GM10266 (cell line): ENCODE data around the gene TAMALIN.
"Not testable (repeated sequence)": the region's sequence is repeated elsewhere in the genome, so short reads cannot be mapped to it uniquely, and the experiment has no call there.

Experiments used
- DNase-seq: peaks from one replicate; pipeline ENCODE4 v3.0.0; 2012; ENCODE audit errors: extremely low spot score
- TF ChIP-seq, protein P1 (sequence below): IDR thresholded peaks from 2 replicates; pipeline ENCODE4 v1.5.1; 2012; ENCODE audit warnings: mild to moderate bottlenecking, low read depth; ENCODE audit not compliant: control insufficient read depth, insufficient read depth; ENCODE audit errors: missing control alignments

Gene TAMALIN

DNA sequence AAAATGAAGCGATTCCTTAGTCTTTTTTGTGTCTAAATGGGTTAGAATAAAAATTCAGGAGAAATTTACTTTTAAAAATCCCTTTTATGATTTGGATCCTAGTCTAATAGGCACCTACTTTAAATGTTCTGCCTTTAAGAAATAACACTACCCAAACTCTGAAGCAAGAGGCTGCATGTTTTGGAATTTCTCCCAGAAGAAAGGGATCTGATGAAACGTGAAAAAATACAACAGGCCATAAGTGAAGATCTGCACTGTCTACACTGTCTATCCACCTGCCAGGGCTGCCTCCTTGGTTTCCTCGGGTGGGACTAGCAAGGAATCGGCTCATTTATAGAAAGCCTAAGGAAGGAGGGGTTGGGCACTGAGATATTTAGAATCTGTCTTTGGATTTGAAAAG is 33.2 kb upstream of the TAMALIN start:
- no peak for DNase-seq
- TF ChIP-seq, protein P1, sequence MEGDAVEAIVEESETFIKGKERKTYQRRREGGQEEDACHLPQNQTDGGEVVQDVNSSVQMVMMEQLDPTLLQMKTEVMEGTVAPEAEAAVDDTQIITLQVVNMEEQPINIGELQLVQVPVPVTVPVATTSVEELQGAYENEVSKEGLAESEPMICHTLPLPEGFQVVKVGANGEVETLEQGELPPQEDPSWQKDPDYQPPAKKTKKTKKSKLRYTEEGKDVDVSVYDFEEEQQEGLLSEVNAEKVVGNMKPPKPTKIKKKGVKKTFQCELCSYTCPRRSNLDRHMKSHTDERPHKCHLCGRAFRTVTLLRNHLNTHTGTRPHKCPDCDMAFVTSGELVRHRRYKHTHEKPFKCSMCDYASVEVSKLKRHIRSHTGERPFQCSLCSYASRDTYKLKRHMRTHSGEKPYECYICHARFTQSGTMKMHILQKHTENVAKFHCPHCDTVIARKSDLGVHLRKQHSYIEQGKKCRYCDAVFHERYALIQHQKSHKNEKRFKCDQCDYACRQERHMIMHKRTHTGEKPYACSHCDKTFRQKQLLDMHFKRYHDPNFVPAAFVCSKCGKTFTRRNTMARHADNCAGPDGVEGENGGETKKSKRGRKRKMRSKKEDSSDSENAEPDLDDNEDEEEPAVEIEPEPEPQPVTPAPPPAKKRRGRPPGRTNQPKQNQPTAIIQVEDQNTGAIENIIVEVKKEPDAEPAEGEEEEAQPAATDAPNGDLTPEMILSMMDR, result no peak

DNA sequence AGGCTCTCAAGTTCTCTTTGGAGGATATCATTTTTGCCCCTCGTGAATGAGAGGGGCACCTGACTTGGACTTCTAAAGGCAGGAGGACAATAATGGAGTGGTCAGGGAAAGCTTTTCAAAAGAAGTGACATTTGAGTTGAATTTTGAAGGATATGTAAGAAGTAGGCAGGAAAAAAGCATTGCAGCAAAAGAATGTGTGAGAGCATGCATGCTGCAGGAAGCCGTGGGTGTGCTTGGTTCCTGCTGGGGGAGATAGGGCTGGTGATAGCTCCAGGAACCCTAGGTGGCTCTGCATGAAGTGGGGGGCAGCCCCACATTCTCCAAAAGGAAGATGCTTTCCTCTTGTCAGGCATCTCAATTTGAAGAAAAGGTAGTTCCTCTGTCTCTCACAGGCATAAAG is 32.1 kb upstream of the TAMALIN start:
- TF ChIP-seq, protein P1, result no peak
- no peak for DNase-seq

DNA sequence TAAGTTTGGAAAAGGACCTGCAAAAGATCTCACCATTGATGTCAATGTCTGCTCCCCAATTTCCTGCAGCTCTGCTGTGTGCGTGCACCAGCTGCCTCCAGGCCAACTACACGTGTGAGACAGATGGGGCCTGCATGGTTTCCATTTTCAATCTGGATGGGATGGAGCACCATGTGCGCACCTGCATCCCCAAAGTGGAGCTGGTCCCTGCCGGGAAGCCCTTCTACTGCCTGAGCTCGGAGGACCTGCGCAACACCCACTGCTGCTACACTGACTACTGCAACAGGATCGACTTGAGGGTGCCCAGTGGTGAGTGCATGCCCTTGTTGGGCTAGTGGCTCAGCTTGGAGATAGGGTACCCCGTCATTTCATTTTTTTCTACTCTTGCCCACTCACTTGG is 31.6 kb upstream of the TAMALIN start:
- TF ChIP-seq, protein P1, result no peak
- no peak for DNase-seq

DNA sequence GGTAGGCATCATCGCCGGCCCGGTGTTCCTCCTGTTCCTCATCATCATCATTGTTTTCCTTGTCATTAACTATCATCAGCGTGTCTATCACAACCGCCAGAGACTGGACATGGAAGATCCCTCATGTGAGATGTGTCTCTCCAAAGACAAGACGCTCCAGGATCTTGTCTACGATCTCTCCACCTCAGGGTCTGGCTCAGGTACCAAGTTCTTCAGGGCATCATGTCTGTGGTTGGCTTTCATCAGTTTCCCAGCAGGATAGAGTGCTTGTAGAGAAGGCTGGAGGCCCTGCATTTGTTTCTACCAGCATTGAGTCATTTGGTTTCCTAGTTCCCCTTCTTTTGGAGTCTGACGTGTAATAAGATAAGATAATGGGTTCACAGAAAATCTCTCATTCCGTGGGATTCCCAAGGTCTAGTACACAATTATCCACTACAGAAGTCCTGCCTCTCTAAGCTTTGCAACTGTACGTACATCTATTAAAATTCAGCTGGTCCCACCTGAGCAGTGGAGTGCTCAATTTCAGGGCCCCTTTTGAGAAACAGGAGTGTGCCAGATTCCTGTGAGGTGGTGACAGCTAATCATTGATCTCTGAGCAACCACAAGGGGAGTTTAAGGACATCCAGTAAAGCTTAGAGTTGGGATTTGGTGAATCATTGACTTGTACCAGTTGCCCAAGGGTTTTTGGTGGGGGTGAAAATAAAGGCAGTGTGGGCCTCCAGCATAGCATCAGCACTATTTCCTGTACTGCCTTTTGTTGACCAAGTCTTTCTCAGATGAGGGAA is 30.2 kb upstream of the TAMALIN start:
- no peak for DNase-seq
- TF ChIP-seq, protein P1, result no peak

DNA sequence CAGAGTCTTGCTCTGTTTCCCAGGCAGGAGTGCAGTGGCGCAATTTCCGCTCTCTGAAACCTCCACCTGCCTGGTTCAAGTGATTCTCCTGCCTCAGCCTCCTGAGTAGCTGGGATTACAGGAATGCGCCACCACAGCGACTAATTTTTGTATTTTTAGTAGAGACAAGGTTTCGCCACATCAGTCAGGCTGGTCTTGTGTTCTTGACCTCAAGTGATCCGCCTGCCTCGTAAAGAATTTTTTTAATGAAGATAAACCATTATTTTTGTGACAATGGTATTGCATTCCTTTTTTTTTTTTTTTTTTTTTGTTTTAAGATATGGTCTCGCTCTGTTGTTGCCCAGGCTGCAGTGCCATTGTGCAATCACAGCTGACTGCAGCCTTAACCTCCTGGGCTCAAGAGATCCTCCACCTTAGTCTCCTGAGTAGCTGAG is 29.4 kb upstream of the TAMALIN start:
- TF ChIP-seq, protein P1, result no peak
- DNase-seq, result no peak

DNA sequence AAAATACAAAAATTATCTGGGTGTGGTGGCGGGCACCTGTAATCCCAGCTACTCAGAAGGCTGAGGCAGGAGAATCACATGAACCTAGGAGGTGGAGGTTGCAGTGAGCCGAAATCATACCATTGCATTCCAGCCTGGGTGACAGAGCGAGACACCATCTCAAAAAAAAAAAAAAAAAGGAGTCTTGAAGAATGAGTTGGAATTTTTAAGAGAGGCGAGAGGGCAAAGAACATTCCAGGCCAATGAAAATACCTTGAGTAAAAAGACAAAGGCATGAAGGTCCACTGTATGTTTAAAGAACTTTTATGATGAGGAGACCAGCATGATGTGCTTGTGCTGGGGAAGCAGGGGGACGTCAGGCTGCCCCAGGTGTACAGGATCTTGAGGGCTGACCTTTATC is 27.4 kb upstream of the TAMALIN start:
- not testable (repeated sequence) for DNase-seq

DNA sequence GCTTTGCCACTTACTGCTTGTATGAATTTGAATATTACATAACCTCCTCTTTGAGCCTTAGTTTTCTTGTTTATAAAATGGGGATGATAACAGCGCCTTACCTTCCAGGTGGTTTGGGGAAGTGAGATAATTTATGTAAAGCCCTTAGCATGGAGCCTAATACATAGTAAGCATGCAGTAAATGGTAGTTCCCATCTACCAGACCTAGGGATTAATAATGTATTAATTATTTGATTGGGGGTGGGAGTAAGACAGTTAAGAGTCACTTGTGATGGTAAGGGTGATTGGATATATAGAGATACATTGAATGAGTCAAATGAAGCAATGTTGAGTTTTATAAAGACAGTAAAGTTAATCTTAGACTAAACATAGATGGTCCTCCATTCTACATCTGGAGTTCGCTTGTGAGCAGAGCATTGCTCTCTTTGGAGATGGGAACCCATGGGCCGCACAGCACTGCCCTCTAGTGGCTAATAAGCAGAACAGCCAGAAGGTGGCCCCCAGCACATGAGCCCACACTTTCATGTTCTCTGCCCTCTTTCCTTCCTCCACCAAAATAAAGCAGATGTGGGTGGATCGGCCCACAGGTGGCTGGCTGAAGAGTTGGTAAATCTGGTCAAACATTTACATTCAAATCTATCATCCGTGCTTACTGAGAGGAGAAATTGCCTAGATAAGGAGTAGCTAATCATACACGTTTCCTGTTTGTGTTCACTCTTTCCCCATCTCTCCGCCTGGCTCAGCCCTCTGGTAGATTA is 26.5 kb upstream of the TAMALIN start:
- TF ChIP-seq, protein P1, result peak; percentile 97
- peak; percentile 81 for DNase-seq

DNA sequence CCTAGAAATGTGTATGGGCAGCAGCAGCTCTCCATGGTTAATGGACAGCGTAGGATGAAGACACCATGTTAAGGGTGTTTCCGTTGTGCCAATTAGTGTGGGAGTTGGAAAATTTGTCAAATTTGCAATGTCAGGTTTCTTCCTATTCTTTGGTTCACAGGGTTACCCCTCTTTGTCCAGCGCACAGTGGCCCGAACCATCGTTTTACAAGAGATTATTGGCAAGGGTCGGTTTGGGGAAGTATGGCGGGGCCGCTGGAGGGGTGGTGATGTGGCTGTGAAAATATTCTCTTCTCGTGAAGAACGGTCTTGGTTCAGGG is 26.0 kb upstream of the TAMALIN start:
- TF ChIP-seq, protein P1, result no peak
- DNase-seq, result no peak
